ENCODE measurements around the gene LOXL1. TPM values are rescaled to one million over a fixed set of nuclear protein-coding genes. Genes with fewer than 3 reads are reported as not detected.

Gene LOXL1
- total RNA-seq, 3 donors from 2014 or later: 5.6 to 11.3 (median 10.8) TPM

DNA sequence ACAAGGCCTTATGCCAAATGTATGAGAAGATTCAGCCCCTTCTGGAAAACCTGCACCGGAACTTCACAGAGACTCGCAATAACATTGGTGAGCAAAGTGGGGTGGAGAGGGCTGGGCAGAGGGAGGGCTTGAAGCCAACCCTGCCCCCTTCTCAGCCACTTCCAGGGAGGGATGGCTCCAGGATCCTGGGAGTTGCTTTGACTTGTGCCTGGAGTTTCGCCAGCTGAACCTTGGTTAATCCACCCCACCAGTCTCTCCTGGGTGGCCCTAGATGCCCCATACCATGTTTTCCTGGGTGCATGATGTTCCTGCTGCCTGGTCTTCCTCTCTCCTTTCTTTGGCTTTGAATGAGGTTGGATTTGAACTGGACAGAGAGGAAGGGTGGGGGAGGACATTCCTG, 42.1 kb upstream of the LOXL1 start:
- Histone ChIP-seq H3K9me3 (no peaks in the 10 kb centered on the region), H3K36me3 (no peaks in the 10 kb centered on the region), H3K27ac (no peak overlapping the region), H3K4me3 (no peak overlapping the region), H3K4me1 (no peaks in the 10 kb centered on the region), H3K27me3 (no peaks in the 10 kb centered on the region)
- intact Hi-C loops (cut with DNase I; ENCODE audit: low total_unique reads): no loop called here
- no peak for DNase-seq (ENCODE audit: low spot score in 2 of 2)
- TF ChIP-seq, protein P1, sequence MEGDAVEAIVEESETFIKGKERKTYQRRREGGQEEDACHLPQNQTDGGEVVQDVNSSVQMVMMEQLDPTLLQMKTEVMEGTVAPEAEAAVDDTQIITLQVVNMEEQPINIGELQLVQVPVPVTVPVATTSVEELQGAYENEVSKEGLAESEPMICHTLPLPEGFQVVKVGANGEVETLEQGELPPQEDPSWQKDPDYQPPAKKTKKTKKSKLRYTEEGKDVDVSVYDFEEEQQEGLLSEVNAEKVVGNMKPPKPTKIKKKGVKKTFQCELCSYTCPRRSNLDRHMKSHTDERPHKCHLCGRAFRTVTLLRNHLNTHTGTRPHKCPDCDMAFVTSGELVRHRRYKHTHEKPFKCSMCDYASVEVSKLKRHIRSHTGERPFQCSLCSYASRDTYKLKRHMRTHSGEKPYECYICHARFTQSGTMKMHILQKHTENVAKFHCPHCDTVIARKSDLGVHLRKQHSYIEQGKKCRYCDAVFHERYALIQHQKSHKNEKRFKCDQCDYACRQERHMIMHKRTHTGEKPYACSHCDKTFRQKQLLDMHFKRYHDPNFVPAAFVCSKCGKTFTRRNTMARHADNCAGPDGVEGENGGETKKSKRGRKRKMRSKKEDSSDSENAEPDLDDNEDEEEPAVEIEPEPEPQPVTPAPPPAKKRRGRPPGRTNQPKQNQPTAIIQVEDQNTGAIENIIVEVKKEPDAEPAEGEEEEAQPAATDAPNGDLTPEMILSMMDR (IDR thresholded peaks at IDR 0.05): no peak
- TF ChIP-seq POLR2A (IDR thresholded peaks at IDR 0.05): no peak
- no peak for TF ChIP-seq POLR2AphosphoS5 (IDR thresholded peaks at IDR 0.05)

DNA sequence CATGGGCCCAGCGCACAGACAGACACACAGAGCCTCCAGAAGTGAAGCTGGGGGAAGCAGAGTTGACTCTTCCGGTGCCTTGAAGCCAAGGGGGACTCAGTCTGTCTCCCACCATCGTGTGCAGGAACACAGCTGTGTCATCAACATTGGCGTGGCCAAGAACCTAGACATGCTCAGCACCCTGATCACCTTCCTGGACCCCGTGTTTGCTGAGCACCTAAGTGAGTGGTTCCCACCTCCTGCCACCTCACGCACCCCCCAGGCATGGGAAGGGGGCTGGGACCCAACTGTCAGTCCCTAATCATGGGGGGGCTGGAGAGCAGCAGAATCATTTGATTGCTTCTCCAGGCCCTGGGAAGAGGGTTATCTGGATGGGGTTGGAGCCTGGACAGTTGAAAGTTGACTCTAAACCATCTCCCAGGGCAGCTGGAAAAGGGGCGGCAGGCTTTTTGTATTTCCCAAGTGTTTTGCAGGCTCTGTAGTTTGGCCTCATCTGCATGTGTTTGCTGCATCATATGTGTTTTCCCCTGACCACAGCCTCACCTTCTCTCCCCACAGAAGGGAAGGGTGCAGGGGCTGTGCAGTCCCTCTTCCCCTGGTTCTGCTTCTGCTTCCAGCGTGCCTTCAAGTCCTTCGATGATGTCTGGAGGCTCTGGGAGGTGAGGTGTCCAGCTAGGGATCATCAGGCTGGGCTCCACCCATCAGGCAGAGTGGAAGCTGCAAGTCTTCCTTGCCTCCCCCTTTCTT, 40.1 kb upstream of the LOXL1 start:
- H3K36me3 ChIP-seq: no peaks in the 10 kb centered on the region

DNA sequence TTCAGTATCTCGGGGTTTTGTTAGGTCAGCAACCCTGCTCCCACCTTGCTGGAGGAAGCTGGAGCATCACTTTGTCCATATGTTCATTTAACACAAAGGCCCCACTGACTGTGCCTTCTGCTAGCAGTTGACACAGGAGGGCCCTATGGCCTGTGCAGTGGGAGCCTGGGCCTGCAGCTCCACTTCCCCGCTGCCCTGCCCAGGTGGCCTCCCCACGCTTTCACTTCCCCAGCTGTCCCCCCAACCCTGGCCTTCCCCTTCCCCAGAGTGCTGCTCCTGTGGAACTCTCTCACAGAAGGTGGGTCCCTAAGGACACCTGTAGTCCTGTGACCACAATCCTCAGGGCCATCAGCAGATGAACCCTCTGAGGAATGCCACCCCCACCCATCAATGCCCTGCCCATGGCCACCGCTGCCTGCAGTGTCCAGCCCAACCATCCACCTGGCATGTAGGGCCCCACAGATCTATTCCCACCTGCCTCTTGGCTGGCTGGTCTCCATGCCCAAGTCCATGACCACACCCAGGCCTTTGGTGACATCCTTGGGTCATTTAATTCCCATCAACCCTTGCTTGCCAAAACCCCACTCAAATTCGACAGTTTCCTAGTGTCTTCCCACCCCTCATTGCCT, 39.4 kb upstream of the LOXL1 start:
- no peak overlapping the region for H3K4me3 ChIP-seq
- H3K4me1 ChIP-seq: no peaks in the 10 kb centered on the region
- no peaks in the 10 kb centered on the region for H3K36me3 ChIP-seq
- DNase-seq (ENCODE audit: low spot score in 2 of 2): no peak
- TF ChIP-seq, protein P1 (IDR thresholded peaks at IDR 0.05): no peak
- H3K27me3 ChIP-seq: no peaks in the 10 kb centered on the region
- intact Hi-C loops (cut with DNase I; ENCODE audit: low total_unique reads): no loop called here
- H3K9me3 ChIP-seq: no peaks in the 10 kb centered on the region
- H3K27ac ChIP-seq: no peak overlapping the region

More for the DNA sequence above, 40.1 kb upstream of the LOXL1 start:
- intact Hi-C loops (cut with DNase I; ENCODE audit: low total_unique reads): no loop called here
- Histone ChIP-seq H3K27me3 (no peaks in the 10 kb centered on the region), H3K4me3 (no peak overlapping the region), H3K9me3 (no peaks in the 10 kb centered on the region), H3K27ac (no peak overlapping the region), H3K4me1 (no peaks in the 10 kb centered on the region)
- DNase-seq (ENCODE audit: low spot score in 2 of 2): no peak
- TF ChIP-seq POLR2A (IDR thresholded peaks at IDR 0.05): no peak
- TF ChIP-seq POLR2AphosphoS5 (IDR thresholded peaks at IDR 0.05): no peak
- TF ChIP-seq, protein P1 (IDR thresholded peaks at IDR 0.05): no peak

DNA sequence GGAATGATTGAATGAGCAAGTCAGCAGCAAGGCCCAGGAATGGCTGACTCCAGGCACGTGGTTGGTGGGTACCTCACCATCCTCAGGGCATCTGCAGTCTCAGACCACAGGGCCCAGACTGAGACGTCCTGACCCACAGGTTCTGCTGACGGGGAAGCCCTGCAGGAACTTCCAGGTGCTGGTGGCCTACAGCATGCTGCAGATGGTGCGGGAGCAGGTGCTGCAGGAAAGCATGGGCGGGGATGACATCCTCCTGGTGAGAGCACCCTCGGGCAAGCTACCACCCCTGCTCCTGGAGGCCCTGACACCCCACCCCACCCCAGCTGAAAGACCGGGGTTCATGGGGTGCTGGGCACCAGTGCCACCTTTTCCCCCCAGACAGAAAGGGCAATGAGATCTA, 38.8 kb upstream of the LOXL1 start:
- intact Hi-C loops (cut with DNase I; ENCODE audit: low total_unique reads): no loop called here
- no peak for DNase-seq (ENCODE audit: low spot score in 2 of 2)
- no peaks in the 10 kb centered on the region for H3K27me3 ChIP-seq
- peaks cover 0 to 5% of the 10 kb centered on the region in 2 donors for H3K9me3 ChIP-seq
- no peak overlapping the region for H3K27ac ChIP-seq
- H3K4me3 ChIP-seq: no peak overlapping the region
- no peaks in the 10 kb centered on the region for H3K36me3 ChIP-seq
- H3K4me1 ChIP-seq: no peaks in the 10 kb centered on the region
- TF ChIP-seq, protein P1 (IDR thresholded peaks at IDR 0.05): no peak
- no peak for TF ChIP-seq POLR2A (IDR thresholded peaks at IDR 0.05)

DNA sequence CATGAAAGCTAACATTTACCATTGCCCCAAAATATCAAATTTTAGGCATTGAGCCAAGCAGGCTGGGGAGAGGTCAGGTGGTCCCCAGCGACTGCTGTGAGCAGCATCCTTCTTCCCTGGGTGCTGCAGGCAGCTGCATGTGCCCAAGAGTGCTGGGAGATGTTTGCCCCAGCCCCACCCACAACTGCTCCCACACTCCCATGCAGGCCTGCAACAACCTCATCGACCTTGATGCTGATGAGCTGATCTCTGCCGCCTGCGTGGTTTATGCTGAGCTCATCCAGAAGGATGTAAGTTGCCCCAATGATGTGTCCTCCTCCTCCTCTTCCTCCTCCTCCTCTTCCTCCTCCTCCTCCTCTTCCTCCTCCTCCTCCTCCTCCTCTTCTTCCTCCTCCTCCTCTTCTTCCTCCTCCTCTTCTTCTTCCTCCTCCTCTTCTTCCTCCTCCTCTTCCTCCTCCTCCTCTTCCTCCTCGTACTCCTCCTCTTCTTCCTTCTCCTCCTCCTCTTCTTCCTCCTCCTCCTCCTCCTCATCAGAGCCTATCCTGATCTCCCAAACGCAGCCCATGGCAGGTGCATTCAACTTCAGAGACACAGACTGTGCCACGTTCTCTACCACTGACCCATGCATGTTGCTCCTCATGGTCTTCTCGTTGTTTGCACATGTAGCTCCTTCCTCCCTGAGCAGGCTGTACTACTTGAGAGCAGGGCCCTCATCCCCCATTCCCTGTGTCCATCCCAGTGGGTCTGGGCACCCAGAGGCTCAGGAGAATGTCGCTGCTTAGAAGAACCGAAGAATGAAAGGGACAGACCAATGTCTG, 37.8 kb upstream of the LOXL1 start:
- no peak overlapping the region for H3K27ac ChIP-seq
- no peak overlapping the region for H3K4me3 ChIP-seq
- H3K4me1 ChIP-seq: no peaks in the 10 kb centered on the region
- H3K36me3 ChIP-seq: no peaks in the 10 kb centered on the region
- H3K9me3 ChIP-seq: peaks cover 0 to 6% of the 10 kb centered on the region in 2 donors
- TF ChIP-seq POLR2AphosphoS5 (IDR thresholded peaks at IDR 0.05): no peak
- no peak for TF ChIP-seq POLR2A (IDR thresholded peaks at IDR 0.05)
- TF ChIP-seq, protein P1 (IDR thresholded peaks at IDR 0.05): no peak
- intact Hi-C loops (cut with DNase I; ENCODE audit: low total_unique reads): no loop called here
- no peak for DNase-seq (ENCODE audit: low spot score in 2 of 2)
- H3K27me3 ChIP-seq: no peaks in the 10 kb centered on the region

Measured in breast epithelium (tissue), 4 donors.